IMR-90 (cell line): ENCODE measurements around the gene PNPLA1.

Experiments used
- CEBPB ChIP-seq: IDR thresholded peaks from 2 replicates; pipeline ENCODE4 v1.6.1; 2012; ENCODE audit warnings: low read depth, low read length, improper control_type of control experiment
- FOS ChIP-seq: fragments of 150-350 bp; IDR thresholded peaks from 2 replicates; pipeline ENCODE4 v1.6.1; 2016; ENCODE audit warnings: low read depth, low read length
- MAFK ChIP-seq: IDR thresholded peaks from 2 replicates; pipeline ENCODE4 v1.6.1; 2012; ENCODE audit warnings: low read depth, low read length, improper control_type of control experiment
- RAD21 ChIP-seq: IDR thresholded peaks from 2 replicates; pipeline ENCODE4 v1.6.1; 2012; ENCODE audit warnings: low read length, improper control_type of control experiment
- SMC3 ChIP-seq: fragments of 150-350 bp; IDR thresholded peaks from 2 replicates; pipeline ENCODE4 v1.6.1; 2016; ENCODE audit warnings: low read depth, mild to moderate bottlenecking, antibody characterized with exemption, low read length, moderate library complexity
- TF ChIP-seq, protein P1 (sequence below): conservative IDR thresholded peaks from 2 replicates; pipeline ENCODE4 v1.5.1; 2012; ENCODE audit warnings: mild to moderate bottlenecking, low read depth, low read length, improper control_type of control experiment
- TF ChIP-seq, protein P2 (sequence below): fragments of 150-350 bp; IDR thresholded peaks from 2 replicates; pipeline ENCODE4 v1.6.1; 2017; ENCODE audit warnings: mild to moderate bottlenecking, antibody characterized with exemption, low read length, low read depth

DNA sequence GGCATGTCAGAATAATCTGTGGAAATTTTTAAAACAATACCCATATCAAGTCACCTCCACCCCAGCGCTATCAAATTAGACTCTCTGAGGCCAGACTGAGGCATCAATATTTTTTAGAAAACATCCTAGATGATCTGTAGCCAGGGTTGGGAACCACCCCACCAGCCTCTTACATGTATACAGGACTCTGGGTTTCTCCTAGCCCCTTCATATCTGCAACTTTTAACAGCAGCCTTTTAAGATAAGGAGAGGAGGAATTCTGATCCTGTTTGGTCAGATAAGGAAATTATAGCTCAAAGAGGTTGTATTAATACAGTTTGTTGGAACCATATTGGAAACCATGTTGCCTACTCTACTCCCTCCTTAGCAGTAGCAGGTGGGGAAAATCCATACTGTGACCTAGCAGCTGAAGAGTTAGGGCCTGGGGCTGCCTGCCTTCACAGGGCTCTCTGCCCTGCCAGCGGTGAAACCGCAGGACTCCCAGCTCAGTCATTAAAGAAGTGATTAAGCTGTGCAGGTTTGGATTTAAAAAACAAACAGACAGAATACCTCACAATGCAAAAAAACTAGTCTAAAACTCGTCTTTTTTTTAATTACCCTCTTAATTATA lies 43.3 kb upstream of the PNPLA1 start:
- TF ChIP-seq, protein P1, sequence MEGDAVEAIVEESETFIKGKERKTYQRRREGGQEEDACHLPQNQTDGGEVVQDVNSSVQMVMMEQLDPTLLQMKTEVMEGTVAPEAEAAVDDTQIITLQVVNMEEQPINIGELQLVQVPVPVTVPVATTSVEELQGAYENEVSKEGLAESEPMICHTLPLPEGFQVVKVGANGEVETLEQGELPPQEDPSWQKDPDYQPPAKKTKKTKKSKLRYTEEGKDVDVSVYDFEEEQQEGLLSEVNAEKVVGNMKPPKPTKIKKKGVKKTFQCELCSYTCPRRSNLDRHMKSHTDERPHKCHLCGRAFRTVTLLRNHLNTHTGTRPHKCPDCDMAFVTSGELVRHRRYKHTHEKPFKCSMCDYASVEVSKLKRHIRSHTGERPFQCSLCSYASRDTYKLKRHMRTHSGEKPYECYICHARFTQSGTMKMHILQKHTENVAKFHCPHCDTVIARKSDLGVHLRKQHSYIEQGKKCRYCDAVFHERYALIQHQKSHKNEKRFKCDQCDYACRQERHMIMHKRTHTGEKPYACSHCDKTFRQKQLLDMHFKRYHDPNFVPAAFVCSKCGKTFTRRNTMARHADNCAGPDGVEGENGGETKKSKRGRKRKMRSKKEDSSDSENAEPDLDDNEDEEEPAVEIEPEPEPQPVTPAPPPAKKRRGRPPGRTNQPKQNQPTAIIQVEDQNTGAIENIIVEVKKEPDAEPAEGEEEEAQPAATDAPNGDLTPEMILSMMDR, result no peak
- no peak for TF ChIP-seq MAFK
- no peak for TF ChIP-seq RAD21
- TF ChIP-seq FOS, result no peak
- TF ChIP-seq, protein P2, sequence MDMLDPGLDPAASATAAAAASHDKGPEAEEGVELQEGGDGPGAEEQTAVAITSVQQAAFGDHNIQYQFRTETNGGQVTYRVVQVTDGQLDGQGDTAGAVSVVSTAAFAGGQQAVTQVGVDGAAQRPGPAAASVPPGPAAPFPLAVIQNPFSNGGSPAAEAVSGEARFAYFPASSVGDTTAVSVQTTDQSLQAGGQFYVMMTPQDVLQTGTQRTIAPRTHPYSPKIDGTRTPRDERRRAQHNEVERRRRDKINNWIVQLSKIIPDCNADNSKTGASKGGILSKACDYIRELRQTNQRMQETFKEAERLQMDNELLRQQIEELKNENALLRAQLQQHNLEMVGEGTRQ, result no peak
- no peak for TF ChIP-seq CEBPB
- TF ChIP-seq SMC3, result no peak
